Peyer's patch (tissue), 4 donors: ENCODE results near the gene BICRAL. TPM values are rescaled to one million over a fixed set of nuclear protein-coding genes. Genes with fewer than 3 reads are reported as not detected.
A peak's percentile ranks its signal among the peaks of the same experiment; 100 is the strongest.
"Not testable (repeated sequence)": the region's sequence is repeated elsewhere in the genome, so short reads cannot be mapped to it uniquely, and the experiment has no call there.

Experiments
- DNase-seq, 3 donors: peaks; one replicate each; pipeline ENCODE4 v3.0.0-alpha.2; 2017 to 2019
- H3K27ac ChIP-seq, 4 donors: fragments of 200-600 bp; sonication (generic); one replicate each; pipeline ENCODE4 v1.5.1; 2016 to 2019
- H3K27me3 ChIP-seq, 2 donors: fragments of 200-600 bp; sonication (generic); one replicate each; pipeline ENCODE4 v1.5.1; 2019
- H3K36me3 ChIP-seq, 3 donors: fragments of 200-600 bp; sonication (generic); one replicate each; pipeline ENCODE4 v1.5.1; 2016 to 2019
- H3K4me1 ChIP-seq, 4 donors: fragments of 200-600 bp; sonication (generic); one replicate each; pipeline ENCODE4 v1.5.1; 2016 to 2019
- H3K4me3 ChIP-seq, 4 donors: fragments of 200-600 bp; sonication (generic); 1 replicate in 3 of 4; 2 replicates in 1 of 4; pipeline ENCODE4 v1.5.1; 2016 to 2019; ENCODE audit warnings: mild to moderate bottlenecking in 1 of 4
- H3K9me3 ChIP-seq, 4 donors: fragments of 200-600 bp; sonication (generic); one replicate each; pipeline ENCODE4 v1.5.1; 2016 to 2019; ENCODE audit warnings: mild to moderate bottlenecking in 1 of 4
- POLR2A ChIP-seq, 2 donors: fragments of 450-650 bp; IDR thresholded peaks; one replicate each; pipeline ENCODE4 v1.5.1; 2017; ENCODE audit warnings: antibody characterized with exemption in 2 of 2, mild to moderate bottlenecking in 2 of 2, moderate library complexity in 2 of 2
- total RNA-seq, 4 donors: library from RNA; depleted of rRNA; stranded (reverse); fragments of >200 nt; gene quantifications; one replicate each; pipeline ENCODE4 v1.1.0, GENCODE V29; 2016
- TF ChIP-seq, protein P1 (sequence below), 6 experiments: fragments of 450-650 bp in 4 of 6; fragments of 200-600 bp in 2 of 6; sonication (generic) in 1 of 6; IDR thresholded peaks; one replicate each; pipeline ENCODE4 v1.5.1; 2017 to 2019; ENCODE audit warnings: antibody characterized with exemption in 6 of 6, mild to moderate bottlenecking in 3 of 6, moderate library complexity in 1 of 6

Gene BICRAL, protein sequence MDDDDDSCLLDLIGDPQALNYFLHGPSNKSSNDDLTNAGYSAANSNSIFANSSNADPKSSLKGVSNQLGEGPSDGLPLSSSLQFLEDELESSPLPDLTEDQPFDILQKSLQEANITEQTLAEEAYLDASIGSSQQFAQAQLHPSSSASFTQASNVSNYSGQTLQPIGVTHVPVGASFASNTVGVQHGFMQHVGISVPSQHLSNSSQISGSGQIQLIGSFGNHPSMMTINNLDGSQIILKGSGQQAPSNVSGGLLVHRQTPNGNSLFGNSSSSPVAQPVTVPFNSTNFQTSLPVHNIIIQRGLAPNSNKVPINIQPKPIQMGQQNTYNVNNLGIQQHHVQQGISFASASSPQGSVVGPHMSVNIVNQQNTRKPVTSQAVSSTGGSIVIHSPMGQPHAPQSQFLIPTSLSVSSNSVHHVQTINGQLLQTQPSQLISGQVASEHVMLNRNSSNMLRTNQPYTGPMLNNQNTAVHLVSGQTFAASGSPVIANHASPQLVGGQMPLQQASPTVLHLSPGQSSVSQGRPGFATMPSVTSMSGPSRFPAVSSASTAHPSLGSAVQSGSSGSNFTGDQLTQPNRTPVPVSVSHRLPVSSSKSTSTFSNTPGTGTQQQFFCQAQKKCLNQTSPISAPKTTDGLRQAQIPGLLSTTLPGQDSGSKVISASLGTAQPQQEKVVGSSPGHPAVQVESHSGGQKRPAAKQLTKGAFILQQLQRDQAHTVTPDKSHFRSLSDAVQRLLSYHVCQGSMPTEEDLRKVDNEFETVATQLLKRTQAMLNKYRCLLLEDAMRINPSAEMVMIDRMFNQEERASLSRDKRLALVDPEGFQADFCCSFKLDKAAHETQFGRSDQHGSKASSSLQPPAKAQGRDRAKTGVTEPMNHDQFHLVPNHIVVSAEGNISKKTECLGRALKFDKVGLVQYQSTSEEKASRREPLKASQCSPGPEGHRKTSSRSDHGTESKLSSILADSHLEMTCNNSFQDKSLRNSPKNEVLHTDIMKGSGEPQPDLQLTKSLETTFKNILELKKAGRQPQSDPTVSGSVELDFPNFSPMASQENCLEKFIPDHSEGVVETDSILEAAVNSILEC
- 10 to 100 TPM; 15.3 to 20.1 (median 17.1) TPM for total RNA-seq

DNA sequence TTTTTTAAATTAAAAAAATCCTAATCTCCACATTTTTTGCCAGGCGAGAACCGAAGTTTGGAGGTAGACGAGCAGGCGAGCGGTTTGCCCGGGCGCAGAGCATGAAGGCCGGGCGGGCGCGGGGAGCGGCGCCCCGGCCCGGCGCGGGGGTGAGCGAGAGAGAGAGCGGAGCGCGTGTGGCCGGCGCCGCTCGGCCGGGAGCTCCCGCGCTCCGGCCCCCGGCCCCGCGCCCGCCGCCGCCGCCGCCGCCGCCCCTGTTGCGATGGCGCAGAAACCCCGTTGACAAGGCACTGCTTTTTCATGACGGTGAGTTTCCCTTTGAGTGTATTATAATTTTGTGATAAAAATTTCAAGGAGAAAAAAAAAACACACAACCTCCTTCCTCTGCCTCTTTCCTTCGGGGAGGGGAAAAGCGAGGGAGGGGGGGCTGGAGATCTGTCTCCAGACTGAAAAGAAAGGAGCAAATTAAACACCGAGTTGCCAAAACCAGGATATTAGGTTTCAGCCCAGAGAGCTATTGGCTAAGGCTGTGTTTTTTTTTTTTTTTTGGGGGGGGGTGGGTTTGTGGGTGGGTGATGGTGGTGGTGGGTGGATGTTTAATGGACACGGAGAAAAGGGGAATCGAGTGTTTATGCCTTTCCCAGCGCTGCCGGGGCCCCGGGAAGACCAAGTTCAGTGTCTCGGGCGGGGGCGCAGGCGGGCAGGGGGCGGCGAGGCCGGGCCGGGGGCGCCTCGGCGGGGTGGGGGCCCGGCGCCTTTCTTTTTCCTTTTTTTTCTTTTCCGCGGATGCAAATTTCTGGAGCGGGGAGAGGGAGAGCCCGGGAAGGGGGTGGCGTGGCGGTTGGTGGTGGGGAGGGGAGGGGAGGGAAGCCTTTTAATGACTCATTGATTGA, at the start of gene BICRAL:
TSS of gene BICRAL (plus strand) at position 257 of the 893 bp plus-strand sequence. CDS start 39,971 bp downstream, outside the sequence.
- H3K27me3 ChIP-seq = no peaks in the 10 kb centered on the region
- H3K36me3 ChIP-seq = no peaks in the 10 kb centered on the region
- peak within 1 kb of the TSS; percentile 78 to 100 (median 94) for H3K4me3 ChIP-seq
- TF ChIP-seq, protein P1, sequence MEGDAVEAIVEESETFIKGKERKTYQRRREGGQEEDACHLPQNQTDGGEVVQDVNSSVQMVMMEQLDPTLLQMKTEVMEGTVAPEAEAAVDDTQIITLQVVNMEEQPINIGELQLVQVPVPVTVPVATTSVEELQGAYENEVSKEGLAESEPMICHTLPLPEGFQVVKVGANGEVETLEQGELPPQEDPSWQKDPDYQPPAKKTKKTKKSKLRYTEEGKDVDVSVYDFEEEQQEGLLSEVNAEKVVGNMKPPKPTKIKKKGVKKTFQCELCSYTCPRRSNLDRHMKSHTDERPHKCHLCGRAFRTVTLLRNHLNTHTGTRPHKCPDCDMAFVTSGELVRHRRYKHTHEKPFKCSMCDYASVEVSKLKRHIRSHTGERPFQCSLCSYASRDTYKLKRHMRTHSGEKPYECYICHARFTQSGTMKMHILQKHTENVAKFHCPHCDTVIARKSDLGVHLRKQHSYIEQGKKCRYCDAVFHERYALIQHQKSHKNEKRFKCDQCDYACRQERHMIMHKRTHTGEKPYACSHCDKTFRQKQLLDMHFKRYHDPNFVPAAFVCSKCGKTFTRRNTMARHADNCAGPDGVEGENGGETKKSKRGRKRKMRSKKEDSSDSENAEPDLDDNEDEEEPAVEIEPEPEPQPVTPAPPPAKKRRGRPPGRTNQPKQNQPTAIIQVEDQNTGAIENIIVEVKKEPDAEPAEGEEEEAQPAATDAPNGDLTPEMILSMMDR (IDR thresholded peaks at IDR 0.05) = no peak
- peak in 1 of 2 donors; percentile 11 for TF ChIP-seq POLR2A (IDR thresholded peaks at IDR 0.05)
- H3K9me3 ChIP-seq = no peaks in the 10 kb centered on the region
- H3K27ac ChIP-seq = peak within 1 kb of the TSS; percentile 98 to 100 (median 100)
- peak; percentile 40 to 81 (median 76) for DNase-seq
- peaks cover 0 to 36% (median 6%) of the 10 kb centered on the region in 4 donors for H3K4me1 ChIP-seq

DNA sequence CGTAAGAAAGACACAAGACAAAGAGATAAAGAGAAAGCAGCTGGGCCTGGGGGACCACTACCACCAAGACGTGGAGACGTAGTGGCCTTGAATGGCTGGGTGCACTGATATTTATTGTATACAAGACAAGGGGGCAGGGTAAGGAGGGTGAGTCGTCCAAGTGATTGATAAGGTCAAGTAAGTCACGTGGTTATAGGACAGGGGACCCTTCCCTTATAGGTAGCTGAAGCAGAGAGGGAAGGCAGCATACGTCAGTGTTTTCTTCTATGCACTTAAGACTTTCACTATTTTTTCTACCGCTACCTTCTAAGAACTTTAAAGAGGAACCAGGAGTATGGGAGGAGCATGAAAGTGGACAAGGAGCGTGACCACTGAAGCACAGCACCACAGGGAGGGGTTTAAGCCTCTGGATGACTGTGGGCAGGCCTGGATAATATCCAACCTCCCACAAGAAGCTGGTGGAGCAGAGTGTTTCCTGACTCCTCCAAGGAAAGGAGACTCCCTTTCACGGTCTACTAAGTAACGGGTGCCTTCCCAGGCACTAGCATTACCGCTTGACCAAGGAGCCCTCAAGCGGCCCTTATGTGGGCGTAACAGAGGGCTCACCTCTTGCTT, 47.9 kb upstream of the BICRAL start:
- H3K27me3 ChIP-seq, H3K4me1 ChIP-seq, H3K4me3 ChIP-seq, H3K9me3 ChIP-seq, H3K27ac ChIP-seq, H3K36me3 ChIP-seq, DNase-seq: not testable (repeated sequence)

DNA sequence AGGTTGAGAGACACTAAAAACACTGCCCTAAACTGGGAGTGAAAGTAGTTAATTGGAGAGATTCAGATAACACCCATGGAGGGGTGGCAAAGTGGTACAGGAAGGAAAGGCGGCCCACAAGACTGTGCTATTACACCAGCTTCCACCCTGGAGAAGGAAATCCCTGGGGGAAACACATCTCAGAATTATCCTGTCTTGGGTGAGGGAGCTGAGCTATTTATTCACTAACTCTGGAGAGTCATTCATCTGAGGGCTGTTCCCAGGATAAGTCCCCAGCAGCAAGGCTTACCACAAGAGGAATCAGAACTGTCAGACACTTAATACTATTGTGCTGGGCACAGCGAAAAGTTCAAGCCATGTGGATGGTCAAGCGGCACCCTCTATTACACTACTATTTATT, 45.9 kb upstream of the BICRAL start:
- Histone ChIP-seq H3K36me3 (no peaks in the 10 kb centered on the region), H3K4me3 (no peak overlapping the region), H3K9me3 (no peaks in the 10 kb centered on the region), H3K27ac (no peak overlapping the region), H3K27me3 (no peaks in the 10 kb centered on the region), H3K4me1 (no peaks in the 10 kb centered on the region)
- no peak for TF ChIP-seq POLR2A (IDR thresholded peaks at IDR 0.05)
- TF ChIP-seq, protein P1 (IDR thresholded peaks at IDR 0.05) = no peak
- DNase-seq = no peak

DNA sequence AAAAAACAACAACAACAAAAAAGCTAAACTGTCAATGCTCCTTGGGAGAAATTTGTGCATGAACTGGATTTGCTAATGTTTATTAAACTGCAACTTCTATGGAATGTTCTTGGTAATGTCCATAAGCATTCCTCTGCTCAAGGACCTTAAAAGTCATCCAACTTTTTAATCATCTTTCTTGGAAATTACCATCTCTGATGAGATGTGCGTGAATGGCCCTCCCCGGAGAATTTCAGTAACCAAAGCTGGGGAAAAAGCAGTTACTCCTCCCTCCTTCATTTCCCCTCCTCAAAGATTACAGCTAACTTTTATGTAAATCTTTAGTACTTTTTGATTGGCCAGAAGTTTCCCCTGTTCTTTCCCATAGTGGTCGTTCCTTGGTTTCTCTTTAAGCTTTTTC, 41.1 kb upstream of the BICRAL start:
- Histone ChIP-seq H3K4me1 (peaks cover 3 to 12% (median 8%) of the 10 kb centered on the region in 4 donors), H3K36me3 (no peaks in the 10 kb centered on the region), H3K27ac (no peak overlapping the region), H3K4me3 (no peak overlapping the region), H3K27me3 (no peaks in the 10 kb centered on the region), H3K9me3 (no peaks in the 10 kb centered on the region)
- TF ChIP-seq POLR2A (IDR thresholded peaks at IDR 0.05) = no peak
- TF ChIP-seq, protein P1 (IDR thresholded peaks at IDR 0.05) = no peak
- no peak for DNase-seq

DNA sequence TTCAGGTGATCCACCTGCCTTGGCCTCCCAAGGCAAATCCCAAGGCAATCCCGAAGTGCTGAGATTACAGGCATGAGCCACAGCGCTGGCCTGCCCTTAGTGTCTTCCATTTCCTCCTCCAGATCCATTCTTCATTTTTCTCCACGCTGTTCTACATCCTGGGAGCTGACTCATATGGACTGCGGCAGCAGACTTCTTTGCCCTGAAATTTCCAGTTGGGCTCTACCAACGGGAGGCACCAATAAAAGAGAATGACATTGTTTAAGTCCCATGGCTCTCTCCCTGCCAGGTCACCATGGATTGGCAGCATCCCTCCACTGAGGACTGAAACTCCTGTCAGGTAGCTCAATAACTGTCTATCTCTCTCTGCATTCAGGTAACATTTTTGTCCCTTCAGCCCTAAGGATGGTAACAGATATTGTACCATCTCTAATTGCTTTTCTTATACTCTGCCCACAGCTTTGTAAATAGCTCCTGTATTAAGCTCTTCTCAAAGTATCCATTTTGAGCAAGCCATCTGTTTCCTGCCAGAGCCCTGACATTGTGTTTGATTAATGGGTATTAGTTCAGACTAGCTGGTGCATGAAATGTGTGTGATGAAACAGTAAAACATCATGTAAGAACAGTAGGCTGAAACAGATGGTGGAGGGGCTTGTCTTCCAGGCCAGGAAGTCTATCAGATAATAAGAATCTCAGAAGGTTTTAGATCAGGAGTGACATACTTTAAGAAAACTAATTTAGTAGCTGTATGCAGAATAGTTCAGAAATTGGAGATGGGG, 39.5 kb upstream of the BICRAL start:
- no peak for DNase-seq
- no peaks in the 10 kb centered on the region for H3K36me3 ChIP-seq
- H3K4me3 ChIP-seq = no peak overlapping the region
- peaks cover 3 to 12% (median 8%) of the 10 kb centered on the region in 4 donors for H3K4me1 ChIP-seq
- H3K27me3 ChIP-seq = no peaks in the 10 kb centered on the region
- H3K27ac ChIP-seq = no peak overlapping the region
- TF ChIP-seq POLR2A (IDR thresholded peaks at IDR 0.05) = no peak
- TF ChIP-seq, protein P1 (IDR thresholded peaks at IDR 0.05) = no peak
- H3K9me3 ChIP-seq = no peaks in the 10 kb centered on the region
